Epithelial cell of proximal tubule (primary cell): ENCODE measurements around the gene RAB6B. TPM values are rescaled to one million over a fixed set of nuclear protein-coding genes. Genes with fewer than 3 reads are reported as not detected.

Source experiments
- DNase-seq: peaks from one replicate; pipeline ENCODE4 v3.0.0-alpha.2; 2011; ENCODE audit warnings: low read depth
- H3K4me3 ChIP-seq: 2 replicates; pipeline ENCODE4 v1.5.1; 2011; ENCODE audit warnings: low read depth, mild to moderate bottlenecking, low read length
- total RNA-seq: library from RNA; depleted of rRNA; stranded (reverse); fragments of >200 nt; gene quantifications from 2 replicates; pipeline ENCODE4 v1.2.3, GENCODE V29; 2015
- TF ChIP-seq, protein P1 (sequence below): conservative IDR thresholded peaks from 2 replicates; pipeline ENCODE4 v1.5.1; 2012; ENCODE audit warnings: low read depth, mild to moderate bottlenecking, low read length

RAB6B gene
- total RNA-seq, 1 donor from 2014 or later: 3.5 TPM

DNA sequence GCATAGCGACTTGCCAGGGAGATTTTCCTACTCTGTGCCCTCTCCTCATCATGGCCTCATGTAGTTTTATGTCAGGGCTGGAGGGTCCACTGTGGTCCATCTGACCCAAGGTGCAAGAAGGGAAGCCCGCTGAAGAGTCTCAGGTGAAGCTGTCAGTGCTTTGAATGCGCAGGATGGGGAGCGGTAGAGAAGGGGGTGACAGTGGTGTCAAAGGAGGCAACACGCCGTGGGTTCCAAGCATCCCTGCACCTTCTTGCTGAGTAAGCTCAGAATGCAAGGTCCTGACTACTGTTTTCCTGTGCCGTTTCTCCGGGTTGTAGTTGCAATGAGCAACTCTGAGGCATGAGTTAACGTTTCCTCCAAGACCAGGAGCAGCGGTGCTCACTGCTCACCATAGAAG lies 44.9 kb upstream of the RAB6B start:
- DNase-seq: no peak
- TF ChIP-seq, protein P1, sequence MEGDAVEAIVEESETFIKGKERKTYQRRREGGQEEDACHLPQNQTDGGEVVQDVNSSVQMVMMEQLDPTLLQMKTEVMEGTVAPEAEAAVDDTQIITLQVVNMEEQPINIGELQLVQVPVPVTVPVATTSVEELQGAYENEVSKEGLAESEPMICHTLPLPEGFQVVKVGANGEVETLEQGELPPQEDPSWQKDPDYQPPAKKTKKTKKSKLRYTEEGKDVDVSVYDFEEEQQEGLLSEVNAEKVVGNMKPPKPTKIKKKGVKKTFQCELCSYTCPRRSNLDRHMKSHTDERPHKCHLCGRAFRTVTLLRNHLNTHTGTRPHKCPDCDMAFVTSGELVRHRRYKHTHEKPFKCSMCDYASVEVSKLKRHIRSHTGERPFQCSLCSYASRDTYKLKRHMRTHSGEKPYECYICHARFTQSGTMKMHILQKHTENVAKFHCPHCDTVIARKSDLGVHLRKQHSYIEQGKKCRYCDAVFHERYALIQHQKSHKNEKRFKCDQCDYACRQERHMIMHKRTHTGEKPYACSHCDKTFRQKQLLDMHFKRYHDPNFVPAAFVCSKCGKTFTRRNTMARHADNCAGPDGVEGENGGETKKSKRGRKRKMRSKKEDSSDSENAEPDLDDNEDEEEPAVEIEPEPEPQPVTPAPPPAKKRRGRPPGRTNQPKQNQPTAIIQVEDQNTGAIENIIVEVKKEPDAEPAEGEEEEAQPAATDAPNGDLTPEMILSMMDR: no peak
- H3K4me3 ChIP-seq: no peak overlapping the region

- no peak for DNase-seq
- TF ChIP-seq, protein P1: no peak
These were observed 43.8 kb upstream of the RAB6B start for GRCh38 chr3:133939463-133939835.

GRCh38 chr3:133938770-133939462 lies 43.2 kb upstream of the RAB6B start:
- no peak for DNase-seq
- TF ChIP-seq, protein P1: peak; percentile 36

More at GRCh38 chr3:133939463-133939835, 43.8 kb upstream of the RAB6B start:
- H3K4me3 ChIP-seq: no peak overlapping the region

GRCh38 chr3:133937756-133938601 lies 42.3 kb upstream of the RAB6B start:
- DNase-seq: no peak
- TF ChIP-seq, protein P1: no peak
- no peak overlapping the region for H3K4me3 ChIP-seq

More at GRCh38 chr3:133938770-133939462, 43.2 kb upstream of the RAB6B start:
- no peak overlapping the region for H3K4me3 ChIP-seq

DNA sequence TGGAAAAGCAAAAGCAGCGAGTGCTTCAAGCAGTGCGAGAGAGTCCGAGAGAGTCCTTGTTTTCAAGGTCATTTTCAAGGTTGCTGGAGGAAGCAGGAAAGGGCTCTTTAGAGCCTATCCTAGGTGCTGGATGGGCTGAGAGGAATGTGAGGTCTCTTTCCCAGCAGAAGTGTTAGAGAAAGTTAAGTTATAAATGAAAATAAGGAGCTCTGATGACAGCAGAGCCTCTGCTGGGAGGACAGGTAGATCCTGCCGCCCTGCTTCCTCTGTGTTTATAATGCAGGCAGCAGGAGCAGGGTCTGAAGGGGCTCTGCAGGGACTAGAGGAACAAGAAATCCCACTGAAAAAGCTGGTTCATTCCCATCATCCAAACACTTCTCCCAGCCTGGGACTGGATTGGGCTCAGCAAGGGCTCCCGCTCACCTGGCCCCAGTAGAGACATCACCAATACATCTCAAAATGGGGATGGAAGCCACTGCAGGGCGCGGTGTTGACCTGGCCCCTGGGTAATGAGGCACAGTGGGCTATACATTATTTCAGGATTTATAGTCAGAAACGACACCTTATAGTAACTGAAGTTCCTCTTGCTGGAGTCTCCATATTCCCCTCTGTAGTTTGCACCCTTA lies 41.5 kb upstream of the RAB6B start:
- TF ChIP-seq, protein P1: no peak
- no peak for DNase-seq
- no peak overlapping the region for H3K4me3 ChIP-seq

DNA sequence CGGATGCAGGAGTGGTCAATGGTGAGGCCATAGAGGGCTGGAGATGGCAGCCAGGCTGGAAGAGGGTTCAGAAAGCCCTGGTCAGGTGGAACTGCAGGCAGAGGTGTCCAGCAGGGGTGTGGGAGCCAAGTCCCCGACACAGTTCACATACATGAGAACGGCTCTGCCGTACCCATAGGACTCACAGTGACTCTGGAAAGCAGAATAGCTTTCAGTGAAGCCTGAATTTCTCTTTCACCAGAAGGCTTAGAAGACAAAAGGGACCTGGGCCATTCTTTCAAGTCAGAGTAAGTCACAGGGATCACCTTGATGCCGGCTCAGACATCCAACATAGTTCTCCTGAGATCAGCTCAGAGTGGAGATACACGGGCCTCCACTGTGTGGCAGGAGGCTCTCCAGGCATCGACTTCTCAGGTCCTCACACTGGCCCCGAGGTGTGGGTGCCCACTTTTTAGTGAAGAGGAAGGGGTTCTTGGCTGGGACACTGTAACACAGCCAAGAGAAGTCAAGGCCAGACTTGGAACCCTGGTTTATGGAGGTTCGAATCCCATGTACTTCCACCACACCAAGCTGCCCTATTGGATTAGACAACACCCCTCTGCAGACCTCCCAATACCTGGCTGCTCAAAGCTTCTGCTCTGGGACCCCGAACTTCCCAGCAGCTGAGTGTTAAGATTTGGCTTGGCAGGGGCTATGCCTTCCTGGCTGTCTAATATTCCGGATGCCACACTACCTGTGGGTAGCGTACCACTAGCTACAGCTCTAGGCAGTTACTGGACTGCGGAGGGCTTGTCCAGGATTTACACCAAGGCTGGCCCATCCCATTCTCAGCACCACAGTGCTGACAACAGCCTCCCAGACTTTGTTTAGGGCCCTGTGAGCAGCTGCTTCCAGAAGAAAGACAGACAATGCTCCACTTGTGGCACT lies 40.4 kb upstream of the RAB6B start:
- TF ChIP-seq, protein P1: no peak
- DNase-seq: no peak
- no peak overlapping the region for H3K4me3 ChIP-seq
